DMS 273 treated with DMSO at 0.1 percent for 48 hours (cell line): Measurements from ENCODE around the gene CARHSP1.
"Not testable (repeated sequence)": the region's sequence is repeated elsewhere in the genome, so short reads cannot be mapped to it uniquely, and the experiment has no call there.

Experiments
- DNase-seq: peaks from one replicate; lab custom pipeline; 2025; lab: John Stamatoyannopoulos, UW

CARHSP1 gene

GRCh38 chr16:8828541-8829165, 40.2 kb downstream of the CARHSP1 start:
- no peak for DNase-seq

GRCh38 chr16:8826278-8826879, 42.4 kb downstream of the CARHSP1 start:
- DNase-seq = no peak

- DNase-seq = no peak
Observed at GRCh38 chr16:8822403-8822802, 46.4 kb downstream of the CARHSP1 start.

GRCh38 chr16:8819411-8820034, 49.3 kb downstream of the CARHSP1 start:
- DNase-seq = no peak

- DNase-seq = no peak
Observed at GRCh38 chr16:8818504-8819270, 50.1 kb downstream of the CARHSP1 start.

GRCh38 chr16:8816967-8817655, 51.7 kb downstream of the CARHSP1 start:
- no peak for DNase-seq

- DNase-seq = no peak
Observed at GRCh38 chr16:8814095-8814806, 54.6 kb downstream of the CARHSP1 start.

- DNase-seq = no peak
Observed at GRCh38 chr16:8812162-8812843, 56.5 kb downstream of the CARHSP1 start.

- DNase-seq = no peak
Observed at GRCh38 chr16:8808613-8809353, 60.0 kb downstream of the CARHSP1 start.

GRCh38 chr16:8808009-8808408, 60.8 kb downstream of the CARHSP1 start:
- no peak for DNase-seq

GRCh38 chr16:8807189-8807588, 61.6 kb downstream of the CARHSP1 start:
- no peak for DNase-seq

GRCh38 chr16:8806272-8806983, 62.4 kb downstream of the CARHSP1 start:
- no peak for DNase-seq

GRCh38 chr16:8804313-8804712, 64.5 kb downstream of the CARHSP1 start:
- no peak for DNase-seq

GRCh38 chr16:8803733-8804132, 65.1 kb downstream of the CARHSP1 start:
- not testable (repeated sequence) for DNase-seq
